ENCODE measurements around the gene C19orf33.

- TF ChIP-seq REST (IDR thresholded peaks at IDR 0.05; ENCODE audit: insufficient read depth in 1 of 2, low read depth in 2 of 2, low read length in 2 of 2) (no peak), SIN3A (IDR thresholded peaks at IDR 0.05; ENCODE audit: borderline replicate concordance, insufficient read depth, low read length) (no peak), POLR2AphosphoS5 (IDR thresholded peaks at IDR 0.05; ENCODE audit: low read depth, low read length) (no peak), TAF1 (IDR thresholded peaks at IDR 0.05; ENCODE audit: borderline replicate concordance, insufficient read depth, low read length) (no peak)
Measured at GRCh38 chr19:38310279-38310670, 6.2 kb downstream of the C19orf33 start.
